Activated T-cell treated with anti-CD3 and anti-CD28 coated beads, Interleukin-2, amount 50 U/mL, for 24 hours (primary cell): Measurements from ENCODE around the gene HIC2.
"Not testable (repeated sequence)": the region's sequence is repeated elsewhere in the genome, so short reads cannot be mapped to it uniquely, and the experiment has no call there.

Experiments used
- DNase-seq: peaks from one replicate; pipeline ENCODE4 v3.0.0-alpha.2; 2020
- H3K27ac Mint-ChIP-seq: 2 replicates; pipeline ENCODE4 v1.8.0; 2020; ENCODE audit warnings: mild to moderate bottlenecking, mixed read lengths
- H3K27me3 Mint-ChIP-seq: 2 replicates; pipeline ENCODE4 v1.8.0; 2020; ENCODE audit warnings: mixed read lengths
- H3K36me3 Mint-ChIP-seq: 2 replicates; pipeline ENCODE4 v1.8.0; 2020; ENCODE audit warnings: low read depth, mixed read lengths
- H3K4me1 Mint-ChIP-seq: 2 replicates; pipeline ENCODE4 v1.8.0; 2020; ENCODE audit warnings: low read depth, mixed read lengths
- H3K4me3 Mint-ChIP-seq: 2 replicates; pipeline ENCODE4 v1.8.0; 2020; ENCODE audit warnings: mild to moderate bottlenecking, moderate library complexity, mixed read lengths
- H3K9me3 Mint-ChIP-seq: 2 replicates; pipeline ENCODE4 v1.8.0; 2020; ENCODE audit warnings: mixed read lengths

HIC2 gene

DNA sequence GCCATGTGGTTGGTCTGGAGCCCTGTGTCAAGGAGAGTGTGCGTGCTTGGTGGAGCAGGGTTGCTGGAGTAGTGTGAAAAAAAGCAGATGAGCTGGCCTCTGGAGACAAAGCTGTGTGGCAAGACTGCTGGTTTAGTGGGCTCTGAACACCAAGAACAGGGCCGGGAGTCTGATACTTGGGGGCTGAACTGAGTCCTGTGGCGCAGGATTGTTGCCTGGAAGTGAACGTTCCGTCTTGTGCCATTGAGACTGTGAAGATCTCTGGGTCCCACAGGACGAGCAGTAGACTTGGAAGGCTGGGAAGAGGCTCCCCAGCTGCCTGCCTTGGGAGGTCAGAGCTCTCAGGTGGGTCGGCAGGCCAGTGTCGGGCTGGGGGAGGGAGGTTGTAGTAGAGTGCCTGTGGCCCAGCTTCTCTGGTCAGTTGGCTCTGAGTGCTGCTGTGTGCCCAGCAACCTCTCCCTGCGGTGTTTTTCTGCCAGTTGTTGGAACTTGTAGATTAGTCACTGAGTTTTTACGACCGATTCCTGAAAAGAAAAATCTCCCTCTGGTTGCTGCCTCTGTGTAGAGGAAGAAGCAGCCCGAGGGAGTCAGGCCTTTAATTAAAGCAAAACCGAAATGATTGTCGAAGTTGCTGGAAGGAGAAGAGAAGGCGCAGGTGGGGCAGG lies 1.9 kb downstream of the HIC2 start:
- H3K9me3 Mint-ChIP-seq, H3K27ac Mint-ChIP-seq, H3K36me3 Mint-ChIP-seq, DNase-seq, H3K27me3 Mint-ChIP-seq, H3K4me3 Mint-ChIP-seq, H3K4me1 Mint-ChIP-seq: not testable (repeated sequence)

DNA sequence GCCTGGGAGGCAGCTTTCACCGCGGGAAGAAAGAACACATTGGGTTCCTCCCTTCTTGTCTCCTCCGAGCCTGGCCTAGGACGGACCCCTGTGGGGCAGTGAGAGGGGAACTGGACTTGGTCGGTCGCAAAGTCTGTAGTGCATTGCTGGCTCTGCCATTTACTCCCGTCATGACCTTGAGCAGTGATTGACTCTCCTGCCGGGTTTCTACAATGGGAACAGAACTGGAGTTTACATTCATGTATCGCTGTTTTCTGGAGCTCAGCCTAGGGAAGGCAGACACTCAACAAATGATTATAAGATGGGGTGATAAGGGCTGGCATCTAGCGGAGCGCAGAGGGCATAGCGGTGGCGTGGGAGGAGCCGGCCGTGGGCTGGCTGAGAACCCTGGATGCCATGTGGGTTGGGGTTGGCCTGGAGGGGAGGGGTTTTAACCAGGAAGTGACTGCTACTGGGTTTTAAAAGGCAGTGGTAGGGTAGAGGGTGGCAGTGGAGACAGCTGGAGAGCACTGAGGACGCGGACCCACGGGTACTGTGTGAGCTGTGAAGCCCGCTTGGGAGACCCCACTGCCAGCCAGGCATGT lies 3.1 kb downstream of the HIC2 start:
- H3K36me3 Mint-ChIP-seq, H3K4me1 Mint-ChIP-seq, H3K27ac Mint-ChIP-seq, H3K27me3 Mint-ChIP-seq, H3K4me3 Mint-ChIP-seq, DNase-seq, H3K9me3 Mint-ChIP-seq: not testable (repeated sequence)

DNA sequence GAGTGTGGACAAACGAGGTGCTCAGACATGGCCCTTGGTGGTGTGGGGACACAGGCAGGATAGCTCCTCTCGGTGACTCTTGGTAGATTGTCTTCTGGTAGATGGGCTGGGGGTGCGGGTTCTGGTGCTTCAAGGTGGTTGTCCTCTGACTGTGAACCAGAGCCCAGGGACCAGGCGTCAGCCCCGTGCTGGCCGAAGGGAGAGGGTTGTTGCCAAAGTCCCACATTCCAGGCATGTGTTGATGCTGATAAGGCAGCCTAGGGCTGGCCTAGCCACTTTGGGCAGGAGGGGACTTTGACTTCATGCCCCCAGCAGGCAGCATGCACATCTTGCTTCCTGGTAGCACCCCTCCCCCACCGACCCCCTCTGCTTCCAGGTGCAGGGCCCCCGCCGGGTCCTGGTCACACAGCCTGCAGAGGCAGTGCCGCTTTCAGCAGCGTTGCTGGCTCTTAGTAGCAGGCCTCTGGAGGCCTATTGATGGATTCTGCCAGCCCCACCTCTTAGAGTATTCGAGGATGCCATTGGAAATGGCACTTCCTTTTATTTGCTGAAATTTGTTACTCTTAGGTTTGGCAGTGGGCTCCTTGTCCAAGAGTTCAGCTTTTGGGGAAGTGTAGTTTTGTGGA lies 7.0 kb downstream of the HIC2 start:
- H3K9me3 Mint-ChIP-seq, H3K4me3 Mint-ChIP-seq, H3K27ac Mint-ChIP-seq, H3K4me1 Mint-ChIP-seq, DNase-seq, H3K27me3 Mint-ChIP-seq, H3K36me3 Mint-ChIP-seq: not testable (repeated sequence)

DNA sequence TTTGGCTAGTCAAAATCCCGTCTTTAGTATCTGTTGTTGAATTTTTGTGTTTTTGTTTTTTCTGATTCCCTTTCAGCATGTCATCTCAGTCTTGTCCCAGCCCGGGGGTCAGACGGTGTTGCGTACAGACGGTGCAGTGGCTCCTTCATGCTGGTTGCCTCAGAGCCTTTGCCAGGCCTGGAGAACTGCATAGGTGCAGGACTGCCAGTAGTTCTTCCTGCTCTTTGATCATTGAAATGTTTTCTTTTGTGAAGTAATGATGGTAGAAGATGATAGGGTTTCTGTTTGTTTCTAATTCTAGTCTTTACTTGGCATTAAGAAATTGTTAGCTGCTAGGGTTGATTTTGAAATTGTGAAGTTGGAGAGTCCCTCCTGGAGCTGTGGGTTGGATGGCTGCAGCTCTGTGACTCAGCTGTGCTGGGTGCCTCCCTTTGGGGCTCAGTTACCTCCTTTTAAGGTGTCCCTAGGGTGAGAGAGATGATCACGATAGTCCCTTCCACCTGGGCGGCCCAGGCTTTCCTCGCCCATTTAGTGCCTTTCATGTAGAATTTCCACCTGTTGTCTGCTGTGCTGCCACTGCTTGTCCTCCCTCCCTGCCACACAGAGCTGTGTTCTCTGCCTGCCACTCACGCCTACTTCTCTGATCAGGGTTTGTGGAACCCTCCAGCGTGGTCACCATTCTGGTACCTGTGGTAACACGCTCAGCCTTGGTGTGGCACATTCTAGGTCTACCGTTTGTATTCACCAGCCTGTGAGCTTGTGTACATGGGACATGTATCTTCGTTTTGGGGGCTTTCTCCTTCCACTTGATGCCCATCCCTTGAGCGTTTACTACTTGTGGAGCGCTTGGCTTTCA lies 17.4 kb downstream of the HIC2 start:
- H3K27me3 Mint-ChIP-seq, H3K4me1 Mint-ChIP-seq, H3K9me3 Mint-ChIP-seq, DNase-seq, H3K27ac Mint-ChIP-seq, H3K4me3 Mint-ChIP-seq, H3K36me3 Mint-ChIP-seq: not testable (repeated sequence)

DNA sequence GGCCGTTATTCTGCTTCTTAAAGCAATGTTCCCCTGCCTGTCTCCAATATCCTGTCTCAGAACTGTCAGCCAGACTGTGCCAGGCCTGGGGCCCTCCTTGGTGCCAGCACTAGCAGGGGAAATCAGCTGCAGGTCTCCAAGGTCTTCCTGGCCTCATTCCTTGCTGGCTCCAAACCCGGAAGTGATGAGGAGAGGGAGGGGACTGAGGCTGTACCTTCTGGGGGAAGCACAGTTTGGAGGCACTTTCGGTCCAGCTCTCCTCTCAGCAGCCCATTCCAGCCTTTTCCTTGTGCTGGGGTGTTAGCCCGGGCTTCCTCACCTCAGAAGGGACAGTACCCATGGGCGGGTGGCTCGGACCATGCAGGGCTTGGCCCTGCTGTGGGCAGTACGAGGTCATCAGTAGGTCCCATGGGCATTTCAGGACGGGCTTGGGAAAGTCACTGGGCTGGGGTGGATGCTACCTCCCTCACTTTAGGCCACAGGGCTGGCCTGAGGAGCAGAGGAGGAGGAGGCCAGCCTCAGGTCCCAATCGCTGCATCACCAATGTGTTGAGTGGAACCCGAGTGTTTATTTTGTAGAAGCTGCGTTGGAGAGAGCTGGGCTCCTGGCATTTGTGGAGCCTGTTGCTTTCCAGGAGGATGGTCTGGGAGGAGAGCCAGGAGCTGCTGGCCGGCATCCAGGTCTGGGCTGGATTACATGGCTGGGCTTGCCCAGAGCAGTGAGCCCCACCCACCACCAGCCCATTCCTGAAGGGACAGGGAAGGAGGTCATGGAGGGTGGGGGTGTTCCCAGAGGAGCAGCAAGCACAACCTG lies 19.0 kb downstream of the HIC2 start:
- not testable (repeated sequence) for H3K4me1 Mint-ChIP-seq, H3K27me3 Mint-ChIP-seq, H3K36me3 Mint-ChIP-seq, H3K9me3 Mint-ChIP-seq, DNase-seq, H3K4me3 Mint-ChIP-seq, H3K27ac Mint-ChIP-seq

DNA sequence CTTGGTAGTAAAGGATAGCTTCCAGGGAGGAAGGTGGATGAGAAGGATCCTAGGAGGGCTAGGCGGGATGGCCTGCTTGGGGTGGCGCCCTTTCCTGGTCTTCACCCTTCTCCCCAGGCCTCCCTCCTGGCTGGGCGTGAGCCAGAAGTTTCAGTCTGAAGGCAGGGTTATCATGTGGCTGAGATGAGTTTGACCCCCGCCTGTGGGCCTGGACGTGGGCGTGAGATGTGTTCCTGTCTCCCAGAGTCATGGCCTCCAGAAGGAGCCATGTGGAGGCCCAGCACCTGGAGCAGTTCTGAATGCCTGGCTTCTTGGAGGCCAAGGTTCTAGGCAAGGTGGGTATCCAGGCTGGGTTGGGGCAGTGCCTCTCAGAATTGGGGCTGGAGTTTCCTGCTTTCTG lies 20.8 kb downstream of the HIC2 start:
- H3K27ac Mint-ChIP-seq, H3K4me1 Mint-ChIP-seq, H3K27me3 Mint-ChIP-seq, H3K36me3 Mint-ChIP-seq, DNase-seq, H3K4me3 Mint-ChIP-seq, H3K9me3 Mint-ChIP-seq: not testable (repeated sequence)

DNA sequence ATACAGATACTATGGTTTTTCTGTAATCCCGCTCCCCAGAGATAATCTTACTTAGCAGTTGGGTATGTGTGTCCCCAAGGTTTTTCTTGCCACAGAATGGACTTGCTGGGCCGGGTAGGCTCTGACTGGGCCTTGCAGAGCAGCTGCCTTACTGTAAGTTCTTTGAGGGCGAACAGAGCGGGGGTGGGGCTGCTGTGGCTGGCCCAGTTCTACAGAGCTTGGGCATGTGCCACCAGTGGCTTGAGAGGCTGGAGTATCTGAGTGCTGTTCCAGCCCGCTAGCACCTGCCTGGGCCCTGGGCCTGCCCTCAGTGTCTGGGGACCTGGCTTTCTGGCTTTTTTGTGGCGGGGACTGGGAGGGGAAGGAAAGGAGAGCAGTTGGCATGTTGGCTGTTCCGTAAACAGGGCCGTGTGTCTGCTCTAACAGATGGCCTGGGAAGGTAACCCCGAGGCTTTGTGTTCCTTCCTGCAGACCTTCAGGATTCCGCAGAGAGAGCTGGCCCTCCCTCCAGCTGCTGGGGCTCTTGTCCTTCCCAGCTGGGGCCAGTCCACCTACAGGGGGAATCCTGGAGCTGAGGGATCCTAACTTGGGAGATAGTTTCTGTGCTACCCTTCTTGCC lies 23.0 kb downstream of the HIC2 start:
- H3K9me3 Mint-ChIP-seq, result not testable (repeated sequence)

DNA sequence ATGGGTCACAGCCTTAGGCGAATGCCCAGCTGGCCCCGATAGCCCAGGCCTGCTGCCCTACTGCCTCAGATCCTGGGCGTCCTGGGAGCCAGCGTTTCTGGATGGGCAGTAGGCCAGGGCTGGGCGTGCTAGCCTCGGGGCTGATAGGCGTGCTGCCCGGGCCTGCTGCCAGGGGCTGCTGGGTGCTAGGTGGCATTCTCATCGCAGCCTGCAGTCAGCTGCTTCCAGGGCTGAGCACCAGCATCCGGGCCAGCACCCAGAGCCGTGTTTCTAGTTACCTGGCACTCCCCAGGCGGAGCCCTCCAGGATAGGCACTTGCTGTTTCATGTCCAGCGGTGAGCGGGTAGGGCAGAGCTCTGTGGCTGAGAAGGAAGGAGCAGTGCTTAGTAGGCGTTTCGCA lies 23.5 kb downstream of the HIC2 start:
- H3K27me3 Mint-ChIP-seq, DNase-seq, H3K9me3 Mint-ChIP-seq, H3K4me1 Mint-ChIP-seq, H3K27ac Mint-ChIP-seq, H3K4me3 Mint-ChIP-seq: not testable (repeated sequence)
- peaks cover 15% of the 10 kb centered on the region for H3K36me3 Mint-ChIP-seq

More for the DNA sequence above, 23.0 kb downstream of the HIC2 start:
- peaks cover 14% of the 10 kb centered on the region for H3K36me3 Mint-ChIP-seq
- H3K4me1 Mint-ChIP-seq, H3K4me3 Mint-ChIP-seq, H3K27me3 Mint-ChIP-seq, DNase-seq, H3K27ac Mint-ChIP-seq: not testable (repeated sequence)

DNA sequence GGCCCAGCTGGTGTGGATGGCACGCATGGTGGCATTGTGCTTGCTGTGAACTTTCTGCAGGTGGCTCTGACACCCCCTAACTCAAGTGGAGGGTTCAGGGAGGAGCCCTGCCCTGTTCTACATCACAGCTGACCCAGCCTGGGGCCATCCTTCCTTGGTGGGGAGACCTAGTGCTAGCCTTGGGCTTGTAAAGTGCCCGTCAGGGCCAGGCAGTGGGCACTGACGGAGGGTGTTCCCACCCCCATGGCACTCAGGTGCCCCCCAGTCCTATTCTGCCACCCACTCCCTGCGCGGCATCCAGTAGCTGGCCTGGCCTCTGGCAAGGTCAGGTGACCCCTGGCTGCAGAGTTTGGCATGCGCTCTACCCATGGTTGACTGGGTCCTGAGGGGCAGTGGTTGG lies 24.0 kb downstream of the HIC2 start:
- H3K9me3 Mint-ChIP-seq, H3K4me3 Mint-ChIP-seq, H3K27me3 Mint-ChIP-seq, H3K27ac Mint-ChIP-seq, H3K4me1 Mint-ChIP-seq: not testable (repeated sequence)
- H3K36me3 Mint-ChIP-seq, result peaks cover 20% of the 10 kb centered on the region
- peak; percentile 3 for DNase-seq

DNA sequence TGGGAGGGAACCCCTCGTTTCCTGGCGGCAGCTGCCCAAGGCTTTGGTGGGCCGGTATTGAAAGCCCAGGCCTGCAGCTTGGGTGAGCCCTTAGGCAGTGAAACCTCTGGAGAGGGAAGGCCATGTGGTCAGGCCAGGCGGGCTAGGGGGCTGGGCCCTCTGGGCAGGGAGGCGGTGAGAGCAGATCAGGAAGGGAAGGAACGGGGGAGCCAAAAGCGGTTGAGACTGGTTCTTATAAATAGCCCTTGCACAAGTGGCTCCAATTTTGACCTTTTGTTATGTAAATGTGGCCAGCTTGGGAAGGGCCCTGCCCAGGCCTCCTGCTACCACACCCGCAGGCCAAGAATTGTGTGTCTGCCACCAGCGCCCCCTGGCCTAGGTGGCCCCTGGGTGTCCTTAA lies 25.0 kb downstream of the HIC2 start:
- H3K9me3 Mint-ChIP-seq, H3K4me1 Mint-ChIP-seq, H3K27ac Mint-ChIP-seq, H3K27me3 Mint-ChIP-seq, DNase-seq, H3K4me3 Mint-ChIP-seq: not testable (repeated sequence)
- peaks cover 28% of the 10 kb centered on the region for H3K36me3 Mint-ChIP-seq

DNA sequence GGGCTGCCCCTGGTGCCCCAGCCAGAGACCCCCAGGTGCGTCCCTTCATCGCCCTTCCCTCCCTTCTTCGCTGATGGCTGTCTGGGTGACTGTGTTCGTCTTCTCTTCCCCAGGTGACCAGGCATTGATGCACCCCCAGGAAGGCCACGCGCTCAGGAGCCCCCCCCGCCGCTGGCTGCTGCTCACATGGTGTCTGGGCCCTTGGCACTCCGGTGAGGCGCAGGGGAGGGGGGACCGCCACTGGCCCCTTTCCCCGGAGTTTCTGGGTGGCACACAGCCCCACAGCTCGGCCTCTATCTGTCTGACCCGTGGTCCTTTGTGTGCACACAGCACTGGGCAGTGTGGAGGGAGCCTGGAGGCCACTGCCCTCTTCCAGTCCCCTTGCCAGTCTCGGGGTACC lies 25.5 kb downstream of the HIC2 start:
- H3K36me3 Mint-ChIP-seq, result peaks cover 32% of the 10 kb centered on the region
- DNase-seq, H3K4me1 Mint-ChIP-seq, H3K27ac Mint-ChIP-seq, H3K4me3 Mint-ChIP-seq, H3K9me3 Mint-ChIP-seq, H3K27me3 Mint-ChIP-seq: not testable (repeated sequence)

DNA sequence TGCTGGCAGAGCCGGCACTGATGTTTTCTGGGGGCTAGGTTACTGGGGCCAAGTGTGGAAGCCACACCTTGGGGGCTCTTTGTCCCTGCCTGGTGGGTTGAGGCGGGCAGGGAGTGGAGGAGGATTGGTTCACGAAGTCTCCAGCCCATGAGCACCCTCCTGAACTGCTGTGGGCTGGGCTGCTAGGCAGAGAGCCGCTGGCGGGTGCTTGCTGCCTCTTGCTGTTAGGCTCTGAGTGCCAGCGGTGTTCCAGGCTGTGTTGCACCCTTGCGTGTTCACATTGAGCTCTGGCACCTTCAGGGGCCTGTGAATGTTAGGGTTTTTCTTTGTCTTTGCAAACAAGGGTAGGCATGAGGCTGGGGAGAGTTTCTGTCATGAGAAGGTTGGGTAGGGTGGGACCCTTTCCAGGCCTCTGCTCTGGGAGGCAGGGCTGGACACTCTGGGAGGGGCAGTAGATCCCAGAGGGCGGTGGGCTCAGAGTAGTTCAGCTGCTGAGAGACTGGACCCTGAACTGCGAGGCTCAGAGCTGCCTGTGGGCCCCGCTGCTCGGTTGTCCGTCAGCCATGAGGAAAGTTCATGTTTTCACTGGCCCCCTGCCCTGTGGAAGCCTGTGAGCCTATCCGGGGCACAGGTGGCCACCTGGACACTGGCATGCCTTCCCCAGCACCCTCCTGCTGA lies 26.0 kb downstream of the HIC2 start:
- H3K4me3 Mint-ChIP-seq, result no peak overlapping the region
- H3K36me3 Mint-ChIP-seq, result peaks cover 38% of the 10 kb centered on the region
- no peaks in the 10 kb centered on the region for H3K4me1 Mint-ChIP-seq
- no peaks in the 10 kb centered on the region for H3K27me3 Mint-ChIP-seq
- DNase-seq, result peak; percentile 20
- no peak overlapping the region for H3K27ac Mint-ChIP-seq
- no peaks in the 10 kb centered on the region for H3K9me3 Mint-ChIP-seq

DNA sequence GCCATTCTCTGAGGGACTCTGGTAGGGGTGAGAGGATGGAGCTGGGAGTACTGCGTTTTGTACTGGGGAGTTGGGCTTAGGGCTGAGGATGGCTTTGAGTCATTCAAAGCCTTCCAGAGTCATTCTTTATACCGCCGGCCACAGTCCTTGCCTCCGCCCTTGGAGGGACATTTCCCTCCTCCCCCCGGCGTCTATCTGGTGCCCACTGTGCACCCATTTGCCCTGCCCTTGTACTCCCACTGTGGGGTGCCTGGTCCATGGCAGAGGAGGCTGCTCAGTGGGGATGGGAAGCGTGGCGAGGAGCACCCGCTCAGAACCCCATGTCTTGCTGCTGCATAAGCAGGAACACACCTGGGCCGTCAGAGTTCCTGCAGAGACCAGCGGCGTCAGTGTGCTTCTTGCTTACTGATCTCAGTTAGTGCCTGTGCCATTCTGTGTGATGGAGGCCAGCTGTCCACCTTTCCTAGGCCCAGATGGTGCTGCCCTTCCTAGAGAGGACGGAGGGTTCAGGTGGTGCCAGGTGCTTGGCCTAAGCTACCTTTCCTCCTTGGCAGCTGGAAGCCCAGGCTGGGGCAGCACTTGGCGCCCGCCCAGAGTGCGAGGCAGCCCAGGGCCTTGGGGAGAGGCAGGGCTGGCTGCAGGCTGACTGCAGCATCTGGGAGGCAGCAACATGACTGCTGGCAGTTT lies 26.7 kb downstream of the HIC2 start:
- Mint-ChIP-seq H3K4me1 (no peaks in the 10 kb centered on the region), H3K27ac (no peak overlapping the region), H3K9me3 (no peaks in the 10 kb centered on the region), H3K4me3 (no peak overlapping the region), H3K27me3 (no peaks in the 10 kb centered on the region), H3K36me3 (peaks cover 39% of the 10 kb centered on the region)
- peak; percentile 18 for DNase-seq
